Epithelial cell of esophagus (primary cell): Measurements from ENCODE around the gene MYF5.

Source experiments
- DNase-seq: peaks from one replicate; pipeline ENCODE4 v3.0.0; 2010; ENCODE audit warnings: low read depth
- H3K4me3 ChIP-seq: 2 replicates; pipeline ENCODE4 v1.5.1; 2011; ENCODE audit warnings: mild to moderate bottlenecking, low read length, control low read depth
- CTCF ChIP-seq: IDR thresholded peaks from 2 replicates; pipeline ENCODE4 v1.5.1; 2011; ENCODE audit warnings: low read depth, mild to moderate bottlenecking, low read length, control low read depth, inconsistent platforms; ENCODE audit not compliant: insufficient read depth; ENCODE audit errors: missing control alignments

MYF5 gene

GRCh38 chr12:80681786-80682185 lies 34.9 kb upstream of the MYF5 start:
- no peak for DNase-seq
- TF ChIP-seq CTCF: no peak
- no peak overlapping the region for H3K4me3 ChIP-seq

GRCh38 chr12:80684077-80684495 lies 32.6 kb upstream of the MYF5 start:
- DNase-seq: peak; percentile 40
- no peak for TF ChIP-seq CTCF
- no peak overlapping the region for H3K4me3 ChIP-seq

- no peak for TF ChIP-seq CTCF
- H3K4me3 ChIP-seq: no peak overlapping the region
- no peak for DNase-seq
Observed at GRCh38 chr12:80690090-80690489, 26.6 kb upstream of the MYF5 start.

- no peak for TF ChIP-seq CTCF
- DNase-seq: no peak
- H3K4me3 ChIP-seq: no peak overlapping the region
Observed at GRCh38 chr12:80690513-80690912, 26.2 kb upstream of the MYF5 start.

- no peak for DNase-seq
Observed at GRCh38 chr12:80692114-80692513, 24.6 kb upstream of the MYF5 start.

GRCh38 chr12:80697270-80697887 lies 19.3 kb upstream of the MYF5 start:
- TF ChIP-seq CTCF: no peak
- no peak overlapping the region for H3K4me3 ChIP-seq
- no peak for DNase-seq

More at GRCh38 chr12:80692114-80692513, 24.6 kb upstream of the MYF5 start:
- no peak overlapping the region for H3K4me3 ChIP-seq
- no peak for TF ChIP-seq CTCF

- TF ChIP-seq CTCF: no peak
- no peak for DNase-seq
- no peak overlapping the region for H3K4me3 ChIP-seq
Observed at GRCh38 chr12:80698256-80698655, 18.5 kb upstream of the MYF5 start.
